EH (cell line): ENCODE results near the gene KDM4D.
"Not testable (repeated sequence)": the region's sequence is repeated elsewhere in the genome, so short reads cannot be mapped to it uniquely, and the experiment has no call there.

ENCODE experiments used
- DNase-seq: peaks from one replicate; pipeline ENCODE4 v3.0.0-alpha.2; 2015; ENCODE audit warnings: low read depth

Gene KDM4D

GRCh38 chr11:94958121-94958696 is 15.3 kb upstream of the KDM4D start:
- peak; percentile 64 for DNase-seq

DNA sequence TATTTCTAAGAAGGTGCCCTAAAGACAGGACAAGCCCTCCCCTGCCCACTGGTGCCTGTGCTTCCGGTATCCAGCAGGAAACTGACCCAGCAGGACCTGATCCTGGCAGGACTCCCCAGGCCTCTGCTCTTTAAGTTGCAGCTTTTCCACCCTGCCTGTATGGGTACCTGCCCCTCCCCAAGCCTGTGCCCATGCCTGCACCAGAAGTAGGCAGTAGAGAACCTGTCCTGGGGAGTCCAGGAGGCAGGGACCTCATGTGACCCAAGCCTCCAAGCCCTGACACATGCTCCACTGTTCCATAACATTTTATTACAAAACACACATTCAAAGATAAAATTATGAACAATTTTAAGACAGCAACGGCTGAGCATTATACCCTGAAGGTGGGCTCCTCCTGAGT is 14.3 kb upstream of the KDM4D start:
- no peak for DNase-seq

DNA sequence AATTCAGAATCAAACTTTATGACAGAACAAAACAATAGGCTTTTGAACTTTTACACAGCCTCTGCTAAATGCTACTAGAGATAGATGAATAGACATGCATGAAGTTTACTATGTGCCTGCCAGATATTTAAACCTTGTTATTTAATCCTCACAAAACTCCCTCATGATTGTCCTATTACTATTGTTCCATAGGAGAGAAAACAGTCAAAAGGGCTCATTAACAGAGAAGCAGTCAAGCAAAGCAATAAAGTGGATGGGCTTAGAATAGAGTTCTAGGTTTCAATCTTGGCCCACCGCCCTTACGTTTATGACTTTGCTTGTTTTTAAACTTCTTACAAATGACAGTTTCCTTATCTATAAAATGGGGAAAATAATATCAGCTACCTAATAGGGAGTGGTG is 13.0 kb upstream of the KDM4D start:
- DNase-seq: no peak

GRCh38 chr11:94961255-94961654 is 12.3 kb upstream of the KDM4D start:
- DNase-seq: no peak

DNA sequence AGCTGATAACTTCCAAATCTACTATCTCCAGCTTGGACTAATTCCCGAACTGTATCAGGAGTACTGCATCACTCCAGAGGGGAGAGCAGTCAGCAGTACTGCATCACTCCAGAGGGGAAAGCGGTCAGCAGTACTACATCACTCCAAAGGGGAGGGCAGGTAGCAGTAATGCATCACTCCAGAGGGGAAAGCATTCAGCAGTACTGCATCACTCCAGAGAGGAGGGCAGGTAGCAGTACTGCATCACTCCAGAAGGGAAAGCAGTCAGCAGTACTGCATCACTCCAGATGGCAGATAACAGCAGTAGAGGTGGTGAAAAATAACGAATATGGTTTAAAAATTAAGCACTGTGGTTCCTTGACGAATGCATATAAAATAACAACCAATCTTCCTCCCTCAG is 8.6 kb upstream of the KDM4D start:
- DNase-seq: no peak

DNA sequence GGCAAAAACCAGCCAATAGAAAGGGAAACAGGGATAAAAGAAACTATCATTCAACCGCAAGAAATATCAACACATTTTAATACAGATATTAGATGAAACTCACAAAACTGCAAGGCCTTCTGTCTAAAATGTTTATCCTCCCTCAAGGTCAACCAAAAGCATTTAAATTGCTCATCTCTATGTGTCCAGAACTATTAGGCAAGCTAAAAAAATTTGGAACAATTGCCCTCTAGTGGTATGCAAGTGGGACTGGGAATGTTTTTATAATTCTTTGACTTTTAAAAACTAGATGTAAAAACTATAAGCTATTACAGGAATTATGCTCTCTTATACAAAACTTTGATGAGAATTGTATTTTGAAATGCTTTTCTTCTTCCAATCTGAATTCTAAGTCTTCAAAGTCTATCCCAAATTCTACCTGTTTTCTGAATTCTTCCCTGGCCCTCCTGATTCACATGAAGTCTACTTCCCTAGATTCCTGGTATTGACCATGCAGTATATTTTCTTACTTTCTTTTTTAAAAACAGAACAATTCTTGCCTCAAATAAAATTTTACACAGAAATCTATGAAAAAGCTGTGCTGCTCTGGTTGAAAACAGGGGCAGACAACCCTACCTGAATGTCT is 5.1 kb upstream of the KDM4D start:
- peak; percentile 74 for DNase-seq

GRCh38 chr11:94972700-94973098 is 810 bp upstream of the KDM4D start:
- no peak for DNase-seq

GRCh38 chr11:94974178-94974577 is 669 bp downstream of the KDM4D start:
- DNase-seq: no peak

- no peak for DNase-seq
Observed at GRCh38 chr11:94975599-94975998, 2.1 kb downstream of the KDM4D start.

GRCh38 chr11:94987378-94987777 is 13.9 kb downstream of the KDM4D start:
- no peak for DNase-seq

GRCh38 chr11:94988748-94989147 is 15.2 kb downstream of the KDM4D start:
- no peak for DNase-seq

GRCh38 chr11:94993400-94993943 is 20.0 kb downstream of the KDM4D start:
- no peak for DNase-seq

- no peak for DNase-seq
Observed at GRCh38 chr11:94997437-94997836, 23.9 kb downstream of the KDM4D start.

GRCh38 chr11:94998285-94998684 is 24.8 kb downstream of the KDM4D start:
- no peak for DNase-seq

DNA sequence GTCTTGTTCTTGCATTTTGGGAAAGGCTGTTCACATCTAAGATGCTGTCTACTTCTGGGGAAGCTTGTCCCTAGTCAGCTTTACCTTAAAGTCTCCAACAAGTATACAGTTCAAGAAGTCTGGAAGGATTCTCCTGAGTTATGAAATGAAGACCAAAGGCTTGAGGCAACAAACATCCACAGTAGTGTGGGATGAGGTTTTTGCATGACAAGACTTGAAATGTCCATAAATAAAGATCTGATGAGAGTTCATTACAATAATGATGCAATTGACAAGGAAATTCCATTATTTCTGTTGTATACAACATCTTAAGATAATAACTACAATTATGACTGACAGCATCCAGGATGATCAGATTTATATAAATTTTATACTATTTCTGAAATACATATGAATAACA is 30.2 kb downstream of the KDM4D start:
- no peak for DNase-seq

DNA sequence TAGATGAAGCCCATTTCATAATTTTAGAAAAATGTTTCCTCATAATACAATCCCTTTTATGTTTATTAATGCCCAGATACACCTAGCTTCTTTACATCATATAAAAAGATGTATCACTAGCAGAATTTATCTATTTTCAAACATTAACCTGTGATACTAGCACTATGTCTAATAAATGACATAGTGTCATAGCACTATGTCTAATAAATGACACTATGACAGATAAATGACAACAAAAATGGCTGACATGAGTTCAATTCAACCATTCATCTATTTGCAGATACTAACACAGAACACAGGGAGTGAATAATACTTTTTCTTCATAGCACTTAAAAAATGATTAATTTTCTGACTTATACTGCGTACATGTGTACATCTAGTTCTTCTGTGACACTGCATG is 32.1 kb downstream of the KDM4D start:
- DNase-seq: no peak

DNA sequence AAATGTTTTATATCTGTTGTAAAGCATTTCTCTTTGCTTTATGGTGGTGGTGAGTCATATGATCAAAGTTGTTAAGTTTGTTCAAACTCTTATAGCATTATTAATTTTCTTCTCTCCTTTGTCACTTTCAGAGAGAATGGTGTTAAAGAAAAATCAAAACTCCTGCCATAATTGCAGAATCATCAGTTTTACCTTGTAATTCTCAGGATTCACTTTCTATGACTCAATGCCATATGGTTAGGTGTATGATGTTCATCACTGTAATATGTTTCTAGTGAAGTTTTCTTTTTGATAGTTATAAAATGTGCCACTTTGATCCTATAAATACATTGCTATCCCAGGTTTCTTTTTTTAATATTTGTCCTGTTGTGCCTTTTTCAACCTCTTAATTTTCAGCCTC is 37.9 kb downstream of the KDM4D start:
- no peak for DNase-seq

DNA sequence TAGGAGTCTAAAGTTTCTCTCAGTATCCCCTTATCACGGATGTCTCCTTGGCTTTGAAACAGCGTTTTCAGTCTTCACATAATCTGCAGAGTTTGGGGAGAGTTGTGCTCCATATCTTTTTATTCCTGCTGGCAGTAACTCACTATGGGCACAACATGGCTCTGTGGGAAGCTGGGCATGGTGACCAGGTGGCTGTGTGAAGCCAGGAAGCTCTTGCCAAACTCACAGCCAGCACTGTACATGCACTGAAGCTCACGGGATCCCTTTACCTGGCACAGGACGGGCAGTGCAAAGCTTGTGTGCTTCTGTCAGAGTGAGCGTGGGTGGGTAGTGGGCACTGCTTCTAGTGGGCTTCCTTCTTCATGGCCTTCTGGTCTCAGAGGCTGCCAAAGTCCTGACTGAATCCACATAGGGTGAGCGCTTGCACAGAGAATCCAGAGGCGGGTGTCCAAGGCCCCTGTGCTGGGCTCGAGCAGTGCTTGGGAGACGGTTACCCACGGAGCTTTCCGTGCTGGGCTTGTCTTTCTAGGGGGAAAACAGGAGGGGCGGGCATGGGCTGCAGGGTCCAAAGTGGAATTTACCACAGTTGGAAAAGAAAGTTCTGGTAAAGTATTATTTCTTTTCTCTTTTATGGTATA is 40.8 kb downstream of the KDM4D start:
- no peak for DNase-seq

DNA sequence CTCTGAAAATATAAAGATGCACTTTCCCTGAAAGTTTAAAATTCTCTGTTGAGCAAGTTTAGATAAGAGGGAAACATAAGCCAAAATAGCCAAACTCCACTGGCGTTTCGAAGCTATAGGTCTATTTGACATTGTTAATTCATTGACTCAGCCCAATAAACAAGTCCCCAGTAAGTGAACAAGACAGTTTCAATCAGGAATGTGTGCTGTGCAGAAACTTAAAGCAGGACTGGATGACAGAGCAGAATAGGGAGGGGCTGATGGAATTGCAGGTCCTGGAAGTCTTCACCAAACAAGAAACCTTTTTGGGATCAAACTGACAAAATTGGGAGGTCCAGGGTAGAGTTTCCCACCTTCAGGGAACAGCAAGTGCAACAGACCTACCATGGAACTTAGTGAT is 42.6 kb downstream of the KDM4D start:
- DNase-seq: no peak

GRCh38 chr11:95021468-95021867 is 48.0 kb downstream of the KDM4D start:
- DNase-seq: not testable (repeated sequence)

DNA sequence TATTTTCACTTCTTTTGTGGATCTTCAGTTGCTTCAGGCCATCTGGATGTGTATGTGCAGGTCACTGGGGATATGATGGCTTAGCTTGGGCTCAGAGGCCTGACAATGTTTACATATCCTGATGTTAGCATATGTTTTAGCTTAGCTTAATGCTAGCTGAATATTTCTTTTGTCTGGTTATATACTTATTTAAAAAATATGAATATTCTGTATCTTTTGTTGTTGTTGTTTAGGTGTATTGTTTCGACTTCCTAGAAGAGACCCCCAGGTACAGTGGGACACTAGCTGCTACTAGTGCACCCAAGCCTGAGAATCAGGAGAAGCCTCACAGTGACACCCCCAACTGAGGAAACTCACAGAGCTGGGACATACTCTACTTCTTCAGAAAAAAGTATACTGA is 51.4 kb downstream of the KDM4D start, which contains the start of gene KDM4E:
TSS of gene KDM4E (plus strand) at position 301 of the 400 bp plus-strand sequence. CDS start 300 bp downstream, outside the sequence.
- no peak for DNase-seq

- DNase-seq: not testable (repeated sequence)
Observed at GRCh38 chr11:95025594-95025993, 52.1 kb downstream of the KDM4D start.

GRCh38 chr11:95028357-95028756 is 54.8 kb downstream of the KDM4D start:
- no peak for DNase-seq
